BLaER1 treated with 17β-estradiol and CSF1 and Interleukin-3, amounts not matched to agents 10 nM and 100 nM (cell line): ENCODE data around the gene SRD5A2.

Experiments
- H3K27ac ChIP-seq, 11 experiments: shearing (Covaris generic); formaldehyde crosslinking; 2 replicates each; pipeline ENCODE4 v1.8.1; 2022
- H3K27me3 ChIP-seq, 11 experiments: shearing (Covaris generic); formaldehyde crosslinking; 2 replicates each; pipeline ENCODE4 v1.8.1; 2022
- H3K36me3 ChIP-seq, 11 experiments: shearing (Covaris generic); formaldehyde crosslinking; 2 replicates each; pipeline ENCODE4 v1.8.1; 2022
- H3K4me1 ChIP-seq, 10 experiments: shearing (Covaris generic); formaldehyde crosslinking; 2 replicates each; pipeline ENCODE4 v1.8.1; 2022
- H3K4me2 ChIP-seq, 11 experiments: shearing (Covaris generic); formaldehyde crosslinking; 2 replicates each; pipeline ENCODE4 v1.8.1; 2022
- H3K4me3 ChIP-seq, 10 experiments: shearing (Covaris generic); formaldehyde crosslinking; 2 replicates each; pipeline ENCODE4 v1.8.1; 2022
- H3K9ac ChIP-seq, 11 experiments: shearing (Covaris generic); formaldehyde crosslinking; 2 replicates each; pipeline ENCODE4 v1.8.1; 2022
- H3K9me3 ChIP-seq, 11 experiments: shearing (Covaris generic); formaldehyde crosslinking; replicated peaks in 1 of 11; 2 replicates each; pipeline ENCODE4 v1.8.1; 2022
- H4K20me1 ChIP-seq, 11 experiments: shearing (Covaris generic); formaldehyde crosslinking; 2 replicates each; pipeline ENCODE4 v1.8.1; 2022
- Cebpa-rat ChIP-seq, 11 experiments: shearing (Covaris generic); IDR thresholded peaks; 2 replicates each; pipeline ENCODE4 v1.8.1; 2022

The SRD5A2 gene

DNA sequence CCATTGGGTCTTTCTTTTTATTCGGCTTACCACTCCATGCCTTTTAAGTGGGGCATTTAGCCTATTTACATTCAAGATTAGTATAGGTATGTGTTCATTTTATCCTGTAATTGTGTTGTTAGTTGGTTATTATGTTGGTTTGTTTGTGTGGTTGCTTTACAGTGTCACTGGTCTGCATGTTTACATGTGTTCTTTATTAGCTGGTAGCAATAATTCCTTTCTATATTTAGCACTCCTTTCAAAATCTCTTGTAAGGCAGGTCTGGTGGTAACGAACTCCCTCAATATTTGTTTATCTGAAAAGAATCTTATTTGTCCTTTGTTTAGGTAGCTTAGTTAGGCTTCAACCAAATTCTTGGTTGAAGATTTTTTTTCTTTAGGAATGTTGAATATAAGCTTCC lies 97.5 kb downstream of the SRD5A2 start:
- Histone ChIP-seq H3K4me1 (no peaks in the 10 kb centered on the region), H4K20me1 (no peaks in the 10 kb centered on the region), H3K4me3 (no peak overlapping the region), H3K27me3 (no peaks in the 10 kb centered on the region), H3K36me3 (no peaks in the 10 kb centered on the region), H3K27ac (no peak overlapping the region), H3K9me3 (0 out of 22 replicates have a peak, but pooled peaks cover 0 to 6% (median 0%) of the 10 kb centered on the region in 11 experiments), H3K4me2 (no peak overlapping the region), H3K9ac (no peak overlapping the region)
- no peak for TF ChIP-seq Cebpa-rat (IDR thresholded peaks at IDR 0.05)

DNA sequence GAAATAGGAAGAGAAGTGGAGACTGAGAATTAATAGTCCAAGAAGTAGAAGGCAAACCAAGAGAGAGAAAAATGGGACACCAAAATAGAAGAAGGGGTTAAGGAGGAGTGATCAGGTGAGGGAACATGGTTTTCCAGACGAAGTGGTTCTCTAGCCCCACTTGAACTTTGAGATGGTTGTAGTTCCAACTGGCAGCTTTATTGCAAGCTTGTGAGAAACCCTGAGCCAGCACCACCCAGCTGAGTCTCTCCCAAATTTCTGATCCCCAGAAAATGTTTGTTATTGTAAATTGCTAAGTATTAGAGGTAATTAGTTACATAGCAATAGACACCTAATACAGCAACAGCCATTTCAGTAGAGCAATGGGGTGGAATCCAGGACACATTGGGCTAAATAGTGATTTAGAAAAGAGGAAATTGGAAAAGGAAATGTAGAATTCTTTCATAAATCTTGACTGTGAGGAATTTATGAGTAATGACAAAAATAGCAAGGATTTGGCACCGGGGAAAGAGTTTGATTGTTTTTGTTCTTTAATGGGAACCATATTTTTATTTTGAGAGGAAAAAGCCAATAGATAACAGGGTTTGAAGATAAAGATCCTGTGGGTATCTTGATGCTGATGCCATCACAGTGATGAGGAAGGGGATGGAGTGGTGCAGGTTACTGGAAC lies 104.1 kb downstream of the SRD5A2 start:
- TF ChIP-seq Cebpa-rat (IDR thresholded peaks at IDR 0.05) = no peak
- Histone ChIP-seq H3K27ac (no peak overlapping the region), H3K9me3 (no peaks in the 10 kb centered on the region), H3K4me1 (no peaks in the 10 kb centered on the region), H3K4me3 (no peak overlapping the region), H3K9ac (no peak overlapping the region), H3K27me3 (no peaks in the 10 kb centered on the region), H4K20me1 (no peaks in the 10 kb centered on the region), H3K4me2 (no peak overlapping the region), H3K36me3 (no peaks in the 10 kb centered on the region)

DNA sequence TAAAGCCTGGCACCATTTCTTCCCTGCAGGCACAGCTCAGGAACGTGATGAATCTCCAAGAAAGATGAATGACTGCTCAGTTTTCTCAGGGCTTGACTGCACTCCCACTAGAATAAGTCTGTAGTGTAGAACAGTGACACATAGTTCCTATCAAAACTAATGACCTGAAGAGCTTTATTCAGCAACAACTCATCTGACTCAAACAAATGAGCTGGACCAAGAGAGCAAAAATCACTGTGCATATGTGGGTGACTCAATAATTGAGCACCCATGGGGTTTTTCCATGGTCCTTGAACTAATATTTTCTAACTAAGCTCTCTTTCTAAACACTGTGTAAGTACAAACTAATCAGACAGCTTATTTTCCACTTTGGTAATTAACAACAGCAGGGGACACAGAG lies 105.0 kb downstream of the SRD5A2 start:
- Histone ChIP-seq H3K36me3 (no peaks in the 10 kb centered on the region), H3K9me3 (no peaks in the 10 kb centered on the region), H4K20me1 (no peaks in the 10 kb centered on the region), H3K4me2 (no peak overlapping the region), H3K27me3 (no peaks in the 10 kb centered on the region), H3K27ac (no peak overlapping the region), H3K4me3 (no peak overlapping the region), H3K4me1 (no peaks in the 10 kb centered on the region), H3K9ac (no peak overlapping the region)
- no peak for TF ChIP-seq Cebpa-rat (IDR thresholded peaks at IDR 0.05)

DNA sequence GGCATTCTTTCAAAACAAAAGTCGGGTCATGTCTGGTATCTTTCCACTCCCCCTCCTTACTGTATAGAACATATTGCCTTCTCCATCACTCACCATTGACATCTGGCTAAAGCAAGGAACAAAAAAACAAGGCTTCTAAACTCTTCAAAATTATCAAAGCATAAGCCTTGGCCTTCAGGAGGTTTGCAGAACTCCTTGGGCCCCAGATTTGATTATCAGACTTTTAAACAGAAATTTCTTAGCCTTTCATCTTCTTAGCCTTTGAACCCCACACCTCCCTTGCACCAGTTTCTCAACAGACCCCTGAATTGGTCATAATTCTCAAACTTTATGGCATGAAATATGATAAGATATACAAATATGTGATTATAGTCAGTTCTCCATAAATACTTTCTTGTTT lies 106.4 kb downstream of the SRD5A2 start:
- no peak overlapping the region for H3K4me2 ChIP-seq
- no peak for TF ChIP-seq Cebpa-rat (IDR thresholded peaks at IDR 0.05)
- H3K9ac ChIP-seq = no peak overlapping the region
- no peaks in the 10 kb centered on the region for H3K36me3 ChIP-seq
- no peak overlapping the region for H3K27ac ChIP-seq
- no peaks in the 10 kb centered on the region for H3K9me3 ChIP-seq
- H3K4me1 ChIP-seq = no peaks in the 10 kb centered on the region
- H3K27me3 ChIP-seq = no peaks in the 10 kb centered on the region
- H4K20me1 ChIP-seq = no peaks in the 10 kb centered on the region
- H3K4me3 ChIP-seq = no peak overlapping the region
